ENCODE data around the gene CEP162. TPM values are rescaled to one million over a fixed set of nuclear protein-coding genes. Genes with fewer than 3 reads are reported as not detected.

Gene CEP162
- total RNA-seq, 4 donors from 2014 or later, result 1.9 to 4.4 (median 3.2) TPM

DNA sequence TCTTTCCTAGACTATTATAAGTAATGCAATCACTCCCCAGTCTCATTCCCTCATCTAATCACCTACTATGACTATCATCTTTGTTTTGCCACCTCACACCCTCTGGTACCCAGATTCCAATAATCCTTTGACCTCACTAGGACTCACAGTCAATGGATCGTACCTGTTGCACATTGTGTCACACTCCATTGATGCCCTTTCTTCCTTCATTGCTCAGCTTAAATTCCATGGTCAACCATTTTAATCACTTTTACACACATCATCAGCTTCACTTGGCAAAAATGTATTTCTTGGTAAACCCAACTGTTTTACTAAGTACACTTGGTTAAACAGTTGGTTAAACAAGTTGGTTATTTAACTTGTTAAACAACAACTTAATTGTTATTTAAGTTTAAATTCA, 44.0 kb downstream of the CEP162 start:
- Histone ChIP-seq H3K27me3 (no peaks in the 10 kb centered on the region), H3K36me3 (no peaks in the 10 kb centered on the region), H3K4me1 (no peaks in the 10 kb centered on the region), H3K27ac (no peak overlapping the region), H3K4me3 (no peak overlapping the region), H3K9me3 (no peaks in the 10 kb centered on the region)
- in situ Hi-C loops (cut with MboI; ENCODE audit: low sequenced_read_pairs in 4 of 4), result no loop called here
- DNase-seq, result no peak
- ATAC-seq, result no peak
- TF ChIP-seq, protein P1, sequence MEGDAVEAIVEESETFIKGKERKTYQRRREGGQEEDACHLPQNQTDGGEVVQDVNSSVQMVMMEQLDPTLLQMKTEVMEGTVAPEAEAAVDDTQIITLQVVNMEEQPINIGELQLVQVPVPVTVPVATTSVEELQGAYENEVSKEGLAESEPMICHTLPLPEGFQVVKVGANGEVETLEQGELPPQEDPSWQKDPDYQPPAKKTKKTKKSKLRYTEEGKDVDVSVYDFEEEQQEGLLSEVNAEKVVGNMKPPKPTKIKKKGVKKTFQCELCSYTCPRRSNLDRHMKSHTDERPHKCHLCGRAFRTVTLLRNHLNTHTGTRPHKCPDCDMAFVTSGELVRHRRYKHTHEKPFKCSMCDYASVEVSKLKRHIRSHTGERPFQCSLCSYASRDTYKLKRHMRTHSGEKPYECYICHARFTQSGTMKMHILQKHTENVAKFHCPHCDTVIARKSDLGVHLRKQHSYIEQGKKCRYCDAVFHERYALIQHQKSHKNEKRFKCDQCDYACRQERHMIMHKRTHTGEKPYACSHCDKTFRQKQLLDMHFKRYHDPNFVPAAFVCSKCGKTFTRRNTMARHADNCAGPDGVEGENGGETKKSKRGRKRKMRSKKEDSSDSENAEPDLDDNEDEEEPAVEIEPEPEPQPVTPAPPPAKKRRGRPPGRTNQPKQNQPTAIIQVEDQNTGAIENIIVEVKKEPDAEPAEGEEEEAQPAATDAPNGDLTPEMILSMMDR (IDR thresholded peaks at IDR 0.05 in 4 of 5, conservative IDR thresholded peaks at IDR 0.05 in 1 of 5), result no peak
- TF ChIP-seq POLR2A (IDR thresholded peaks at IDR 0.05), result no peak
- intact Hi-C loops (cut with DNase I; ENCODE audit: low total_unique reads), result no loop called here

GRCh38 chr6:84182001-84182400, 45.4 kb downstream of the CEP162 start:
- no peaks in the 10 kb centered on the region for H3K4me1 ChIP-seq
- no peaks in the 10 kb centered on the region for H3K36me3 ChIP-seq
- H3K4me3 ChIP-seq, result no peak overlapping the region
- no peaks in the 10 kb centered on the region for H3K9me3 ChIP-seq
- no peak for TF ChIP-seq POLR2A (IDR thresholded peaks at IDR 0.05)
- TF ChIP-seq, protein P1 (IDR thresholded peaks at IDR 0.05 in 4 of 5, conservative IDR thresholded peaks at IDR 0.05 in 1 of 5), result no peak
- in situ Hi-C loops (cut with MboI; ENCODE audit: low sequenced_read_pairs in 4 of 4), result no loop called here
- no peak for ATAC-seq
- intact Hi-C loops (cut with DNase I; ENCODE audit: low total_unique reads), result no loop called here
- no peaks in the 10 kb centered on the region for H3K27me3 ChIP-seq
- no peak for DNase-seq
- H3K27ac ChIP-seq, result no peak overlapping the region

GRCh38 chr6:84177241-84177640, 50.2 kb downstream of the CEP162 start:
- no peak overlapping the region for H3K4me3 ChIP-seq
- peaks cover 0 to 20% of the 10 kb centered on the region in 2 donors for H3K36me3 ChIP-seq
- H3K27me3 ChIP-seq, result no peaks in the 10 kb centered on the region
- H3K9me3 ChIP-seq, result no peaks in the 10 kb centered on the region
- intact Hi-C loops (cut with DNase I; ENCODE audit: low total_unique reads) (no loop called here), in situ Hi-C loops (cut with MboI; ENCODE audit: low sequenced_read_pairs in 4 of 4) (no loop called here)
- H3K27ac ChIP-seq, result no peak overlapping the region
- ATAC-seq, result no peak
- TF ChIP-seq, protein P1 (IDR thresholded peaks at IDR 0.05 in 4 of 5, conservative IDR thresholded peaks at IDR 0.05 in 1 of 5), result no peak
- TF ChIP-seq POLR2A (IDR thresholded peaks at IDR 0.05), result no peak
- peak in 1 of 2 donors; percentile 13 for DNase-seq
- H3K4me1 ChIP-seq, result no peaks in the 10 kb centered on the region

GRCh38 chr6:84172574-84172973, 54.9 kb downstream of the CEP162 start:
- no peak for DNase-seq
- intact Hi-C loops (cut with DNase I; ENCODE audit: low total_unique reads) (no loop called here), in situ Hi-C loops (cut with MboI; ENCODE audit: low sequenced_read_pairs in 4 of 4) (no loop called here)
- H3K4me1 ChIP-seq, result no peaks in the 10 kb centered on the region
- no peaks in the 10 kb centered on the region for H3K9me3 ChIP-seq
- H3K27me3 ChIP-seq, result no peaks in the 10 kb centered on the region
- no peak overlapping the region for H3K27ac ChIP-seq
- peaks cover 0 to 20% of the 10 kb centered on the region in 2 donors for H3K36me3 ChIP-seq
- no peak for TF ChIP-seq POLR2A (IDR thresholded peaks at IDR 0.05)
- TF ChIP-seq, protein P1 (IDR thresholded peaks at IDR 0.05 in 4 of 5, conservative IDR thresholded peaks at IDR 0.05 in 1 of 5), result no peak
- no peak for ATAC-seq
- H3K4me3 ChIP-seq, result no peak overlapping the region

GRCh38 chr6:84172080-84172479, 55.4 kb downstream of the CEP162 start:
- peaks cover 0 to 20% of the 10 kb centered on the region in 2 donors for H3K36me3 ChIP-seq
- in situ Hi-C loops (cut with MboI; ENCODE audit: low sequenced_read_pairs in 4 of 4), result no loop called here

More at GRCh38 chr6:84172080-84172479, 55.4 kb downstream of the CEP162 start:
- DNase-seq (no peak), ATAC-seq (no peak)
- intact Hi-C loops (cut with DNase I; ENCODE audit: low total_unique reads), result no loop called here
- H3K4me3 ChIP-seq, result no peak overlapping the region
- H3K27ac ChIP-seq, result no peak overlapping the region
- H3K27me3 ChIP-seq, result no peaks in the 10 kb centered on the region
- H3K4me1 ChIP-seq, result no peaks in the 10 kb centered on the region
- TF ChIP-seq, protein P1 (IDR thresholded peaks at IDR 0.05 in 4 of 5, conservative IDR thresholded peaks at IDR 0.05 in 1 of 5), result no peak
- no peak for TF ChIP-seq POLR2A (IDR thresholded peaks at IDR 0.05)
- no peaks in the 10 kb centered on the region for H3K9me3 ChIP-seq

Measured in gastrocnemius medialis (tissue), 4 donors.